A673 (cell line): ENCODE measurements around the gene SLC16A5.

Experiments
- EZH2 ChIP-seq: fragments of 200-600 bp; sonication (generic); IDR thresholded peaks from 2 replicates; pipeline ENCODE4 v1.6.1; 2017; ENCODE audit warnings: borderline replicate concordance, low read depth, mild to moderate bottlenecking, mixed read lengths, antibody characterized with exemption, low read length; ENCODE audit not compliant: poor library complexity, severe bottlenecking
- TF ChIP-seq, protein P1 (sequence below): fragments of 300-800, 200-600 bp; sonication (generic); conservative IDR thresholded peaks from 2 replicates; pipeline ENCODE4 v1.5.1; 2017; ENCODE audit warnings: low read depth, mild to moderate bottlenecking, antibody characterized with exemption, low read length, moderate library complexity, mixed read lengths

- TF ChIP-seq, protein P1, sequence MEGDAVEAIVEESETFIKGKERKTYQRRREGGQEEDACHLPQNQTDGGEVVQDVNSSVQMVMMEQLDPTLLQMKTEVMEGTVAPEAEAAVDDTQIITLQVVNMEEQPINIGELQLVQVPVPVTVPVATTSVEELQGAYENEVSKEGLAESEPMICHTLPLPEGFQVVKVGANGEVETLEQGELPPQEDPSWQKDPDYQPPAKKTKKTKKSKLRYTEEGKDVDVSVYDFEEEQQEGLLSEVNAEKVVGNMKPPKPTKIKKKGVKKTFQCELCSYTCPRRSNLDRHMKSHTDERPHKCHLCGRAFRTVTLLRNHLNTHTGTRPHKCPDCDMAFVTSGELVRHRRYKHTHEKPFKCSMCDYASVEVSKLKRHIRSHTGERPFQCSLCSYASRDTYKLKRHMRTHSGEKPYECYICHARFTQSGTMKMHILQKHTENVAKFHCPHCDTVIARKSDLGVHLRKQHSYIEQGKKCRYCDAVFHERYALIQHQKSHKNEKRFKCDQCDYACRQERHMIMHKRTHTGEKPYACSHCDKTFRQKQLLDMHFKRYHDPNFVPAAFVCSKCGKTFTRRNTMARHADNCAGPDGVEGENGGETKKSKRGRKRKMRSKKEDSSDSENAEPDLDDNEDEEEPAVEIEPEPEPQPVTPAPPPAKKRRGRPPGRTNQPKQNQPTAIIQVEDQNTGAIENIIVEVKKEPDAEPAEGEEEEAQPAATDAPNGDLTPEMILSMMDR, result no peak
- no peak for TF ChIP-seq EZH2
These were observed 26.1 kb upstream of the SLC16A5 start for GRCh38 chr17:75061618-75062017.
